Duodenal mucosa (tissue), 2 donors: ENCODE data around the gene NRXN2.

Source experiments
- H3K27ac ChIP-seq: one replicate; pipeline ENCODE4 v1.7.0; 2013; ENCODE audit warnings: low read depth, low read length
- H3K27me3 ChIP-seq, 2 donors: one replicate each; pipeline ENCODE4 v1.7.0; 2013; ENCODE audit warnings: low read length in 2 of 2, control low read depth in 1 of 2; ENCODE audit not compliant: insufficient read depth in 2 of 2, control insufficient read depth in 1 of 2
- H3K36me3 ChIP-seq, 2 donors: one replicate each; pipeline ENCODE4 v1.7.0; 2013; ENCODE audit warnings: low read length in 2 of 2, control low read depth in 1 of 2; ENCODE audit not compliant: insufficient read depth in 2 of 2, control insufficient read depth in 1 of 2
- H3K4me1 ChIP-seq, 2 donors: one replicate each; pipeline ENCODE4 v1.7.0; 2013; ENCODE audit warnings: low read length in 2 of 2, control low read depth in 1 of 2; ENCODE audit not compliant: insufficient read depth in 2 of 2, control insufficient read depth in 1 of 2
- H3K4me3 ChIP-seq, 2 donors: one replicate each; pipeline ENCODE4 v1.7.0; 2013; ENCODE audit warnings: low read length in 2 of 2, low read depth in 1 of 2
- H3K9ac ChIP-seq, 2 donors: one replicate each; pipeline ENCODE4 v1.7.0; 2013; ENCODE audit warnings: low read length in 2 of 2, low read depth in 1 of 2
- H3K9me3 ChIP-seq, 2 donors: one replicate each; pipeline ENCODE4 v1.7.0; 2013; ENCODE audit warnings: low read length in 2 of 2, control low read depth in 1 of 2; ENCODE audit not compliant: control insufficient read depth in 1 of 2

Gene NRXN2

DNA sequence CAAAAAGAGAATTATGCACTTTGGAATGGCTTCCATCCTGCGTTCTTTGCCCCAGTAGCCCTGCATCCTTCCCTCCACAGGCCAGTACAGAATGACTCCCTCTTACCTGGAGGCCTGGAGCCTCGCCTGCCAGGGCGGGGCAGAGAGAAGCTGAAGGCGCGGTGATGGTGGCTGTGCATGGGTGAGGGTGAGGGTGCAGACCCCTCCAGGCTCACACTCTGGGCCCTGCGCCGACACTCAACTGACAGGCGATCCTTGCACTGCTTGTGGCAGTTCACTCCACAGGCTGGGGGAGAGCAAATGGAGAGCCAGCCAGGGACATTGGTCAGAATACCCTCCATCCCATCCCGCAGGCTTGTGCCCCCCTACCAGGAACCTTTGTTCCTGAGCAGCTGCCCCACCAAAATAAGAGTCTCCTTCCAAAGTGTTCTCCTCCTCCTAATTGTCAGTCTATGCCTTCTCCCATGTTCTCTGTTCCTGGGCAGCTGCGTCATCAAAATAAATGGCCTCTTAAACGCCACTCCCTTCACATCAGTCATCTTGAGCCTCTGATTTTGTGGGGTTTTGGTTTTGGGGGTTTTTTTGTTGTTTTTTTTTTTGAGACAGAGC is 5.9 kb upstream of the NRXN2 start:
- peaks cover 4 to 6% of the 10 kb centered on the region in 2 donors for H3K27me3 ChIP-seq
- H3K36me3 ChIP-seq, result no peaks in the 10 kb centered on the region
- H3K4me3 ChIP-seq, result no peak overlapping the region
- no peak overlapping the region for H3K9ac ChIP-seq
- H3K4me1 ChIP-seq, result no peaks in the 10 kb centered on the region
- no peak overlapping the region for H3K27ac ChIP-seq
- no peaks in the 10 kb centered on the region for H3K9me3 ChIP-seq

GRCh38 chr11:64726867-64727530 is 4.0 kb upstream of the NRXN2 start:
- Histone ChIP-seq H3K4me1 (no peaks in the 10 kb centered on the region), H3K36me3 (no peaks in the 10 kb centered on the region), H3K27ac (no peak overlapping the region), H3K4me3 (no peak overlapping the region), H3K9ac (no peak overlapping the region), H3K27me3 (peaks cover 10 to 11% of the 10 kb centered on the region in 2 donors), H3K9me3 (no peaks in the 10 kb centered on the region)

- Histone ChIP-seq H3K27me3 (peaks cover 11 to 17% of the 10 kb centered on the region in 2 donors), H3K27ac (no peak overlapping the region), H3K9ac (no peak overlapping the region), H3K36me3 (no peaks in the 10 kb centered on the region), H3K4me1 (no peaks in the 10 kb centered on the region), H3K4me3 (no peak overlapping the region), H3K9me3 (no peaks in the 10 kb centered on the region)
These were observed 3.2 kb upstream of the NRXN2 start for GRCh38 chr11:64726211-64726641.

- Histone ChIP-seq H3K27ac (no peak overlapping the region), H3K27me3 (peaks cover 16 to 23% of the 10 kb centered on the region in 2 donors), H3K9ac (no peak overlapping the region), H3K9me3 (no peaks in the 10 kb centered on the region), H3K4me3 (no peak overlapping the region), H3K4me1 (no peaks in the 10 kb centered on the region), H3K36me3 (no peaks in the 10 kb centered on the region)
These were observed 2.0 kb upstream of the NRXN2 start for GRCh38 chr11:64724863-64725532.

DNA sequence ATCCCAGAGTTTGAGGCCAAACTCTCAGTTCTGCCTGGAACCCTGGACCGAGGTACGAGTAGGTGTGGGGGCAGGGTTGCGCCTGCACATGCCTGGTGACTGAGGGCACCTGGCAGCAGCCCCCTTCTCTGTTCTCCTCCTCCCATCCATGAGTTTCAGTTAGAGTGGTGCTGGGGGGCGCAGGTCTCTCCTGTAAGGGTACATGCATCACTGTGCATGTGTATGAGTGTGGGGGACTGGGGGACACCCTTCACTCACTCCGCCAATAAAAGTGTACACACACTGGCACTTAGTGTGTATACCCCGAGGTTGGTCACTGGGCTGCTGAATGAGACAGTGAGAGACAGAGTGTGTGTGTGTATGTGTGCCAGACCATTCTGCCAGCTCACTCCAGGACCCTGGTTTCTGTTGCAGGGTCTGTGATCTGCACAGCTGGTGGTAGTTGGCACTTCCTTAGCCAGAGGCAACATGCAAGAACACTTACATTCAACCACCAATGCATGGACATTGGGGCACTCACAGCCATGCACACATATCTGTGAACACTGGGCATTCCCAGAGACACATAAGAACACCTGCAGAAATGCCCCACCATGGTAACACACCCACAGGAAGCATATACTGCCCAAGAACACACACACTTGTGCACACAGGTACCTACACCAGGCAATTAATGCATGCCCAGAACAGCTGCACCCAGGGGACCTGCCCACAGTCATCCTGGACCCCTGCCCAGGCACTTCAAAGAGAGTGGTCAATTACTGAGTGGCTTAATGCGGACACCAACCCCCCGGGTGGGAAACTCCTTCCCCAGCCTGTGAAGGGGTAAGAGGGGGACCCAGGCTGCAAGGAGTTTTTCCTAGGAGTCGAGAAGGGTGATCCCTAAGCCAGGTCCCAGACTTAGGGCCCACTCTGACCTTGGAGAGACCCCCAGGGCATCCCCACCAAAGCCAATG is 1.2 kb upstream of the NRXN2 start:
- Histone ChIP-seq H3K4me1 (no peaks in the 10 kb centered on the region), H3K4me3 (no peak overlapping the region), H3K27me3 (peaks cover 18 to 24% of the 10 kb centered on the region in 2 donors), H3K9me3 (no peaks in the 10 kb centered on the region), H3K9ac (no peak overlapping the region), H3K27ac (no peak overlapping the region), H3K36me3 (no peaks in the 10 kb centered on the region)

- no peak overlapping the region for H3K4me3 ChIP-seq
- H3K9me3 ChIP-seq, result no peaks in the 10 kb centered on the region
- no peaks in the 10 kb centered on the region for H3K36me3 ChIP-seq
- no peak overlapping the region for H3K9ac ChIP-seq
- H3K4me1 ChIP-seq, result no peaks in the 10 kb centered on the region
- no peak overlapping the region for H3K27ac ChIP-seq
- H3K27me3 ChIP-seq, result peaks cover 28 to 37% of the 10 kb centered on the region in 2 donors
These were observed 594 bp downstream of the NRXN2 start for GRCh38 chr11:64722141-64723065.

GRCh38 chr11:64721359-64721699 is 1.7 kb downstream of the NRXN2 start:
- Histone ChIP-seq H3K36me3 (no peaks in the 10 kb centered on the region), H3K4me1 (no peaks in the 10 kb centered on the region), H3K27ac (no peak overlapping the region), H3K9ac (no peak overlapping the region), H3K27me3 (peaks cover 39 to 47% of the 10 kb centered on the region in 2 donors), H3K9me3 (no peaks in the 10 kb centered on the region), H3K4me3 (no peak overlapping the region)

DNA sequence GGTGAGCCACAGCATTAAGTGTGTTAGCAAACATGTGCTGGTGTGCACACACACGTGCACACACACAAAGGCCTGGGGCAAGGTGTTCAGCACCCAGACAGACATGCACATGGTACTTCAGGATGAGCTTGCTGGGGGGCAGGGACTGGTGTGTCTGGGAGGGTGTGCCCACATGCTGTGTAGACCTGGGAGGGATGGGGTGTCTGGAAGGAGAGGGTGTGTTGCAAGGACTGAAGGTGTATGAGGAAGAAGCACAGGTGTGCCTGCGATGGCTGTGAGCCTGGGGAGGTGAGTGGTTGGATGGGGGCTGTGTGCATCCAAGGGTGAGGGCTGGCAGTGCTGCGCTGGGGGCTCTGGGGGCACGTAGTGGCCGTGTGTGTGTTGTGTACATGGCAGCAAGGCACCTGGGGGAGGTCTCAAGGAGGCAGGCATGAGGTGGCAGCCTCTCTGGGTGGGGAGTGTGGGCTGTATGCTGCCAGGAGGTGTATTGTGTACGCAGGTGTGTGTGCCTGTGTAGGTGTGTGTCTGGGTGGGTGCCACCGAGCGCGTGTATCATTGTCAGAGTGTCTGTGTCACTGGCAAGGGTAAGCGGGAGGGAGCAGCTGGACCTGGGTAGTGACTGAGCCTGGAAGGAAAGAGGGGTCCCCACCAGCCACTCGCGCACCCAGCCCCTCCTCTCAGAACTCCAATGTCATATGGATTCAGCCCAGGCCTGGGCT is 2.2 kb downstream of the NRXN2 start:
- Histone ChIP-seq H3K9ac (no peak overlapping the region), H3K4me1 (no peaks in the 10 kb centered on the region), H3K36me3 (no peaks in the 10 kb centered on the region), H3K4me3 (no peak overlapping the region), H3K27ac (no peak overlapping the region), H3K27me3 (peaks cover 43 to 51% of the 10 kb centered on the region in 2 donors), H3K9me3 (no peaks in the 10 kb centered on the region)

GRCh38 chr11:64720167-64720566 is 2.8 kb downstream of the NRXN2 start:
- no peak overlapping the region for H3K4me3 ChIP-seq
- no peak overlapping the region for H3K9ac ChIP-seq
- H3K27me3 ChIP-seq, result peaks cover 49 to 57% of the 10 kb centered on the region in 2 donors
- H3K27ac ChIP-seq, result no peak overlapping the region
- H3K4me1 ChIP-seq, result no peaks in the 10 kb centered on the region
- no peaks in the 10 kb centered on the region for H3K9me3 ChIP-seq
- no peaks in the 10 kb centered on the region for H3K36me3 ChIP-seq
